T-cell (primary cell): ENCODE data around the gene ULK3. TPM values are rescaled to one million over a fixed set of nuclear protein-coding genes. Genes with fewer than 3 reads are reported as not detected.

Source experiments
- ATAC-seq, 4 experiments: fragments of 200-7000 bp in 3 of 4; fragments of 150-1000 bp in 1 of 4; cut with Tn5 transposase; replicated peaks in 1 of 4; 1 replicate in 3 of 4; 2 replicates in 1 of 4; pipeline ENCODE4 v1.10.0; 2021; ENCODE audit warnings: moderate library complexity in 3 of 4, mild to moderate bottlenecking in 2 of 4, moderate number of reproducible peaks in 1 of 4
- CTCF ChIA-PET, 2 donors: fragments of 300-600 bp; sonication (Branson Sonifier 250); formaldehyde crosslinking; loops; one replicate each; lab custom pipeline; 2022; ENCODE audit warnings: antibody characterized with exemption in 2 of 2; lab: Charles Lee
- POLR2A ChIA-PET, 2 donors: fragments of 300-600 bp; sonication (Branson Sonifier 250); formaldehyde crosslinking; loops; one replicate each; lab custom pipeline; 2022; ENCODE audit warnings: antibody characterized with exemption in 2 of 2; lab: Charles Lee
- DNase-seq, 35 experiments: peaks; one replicate each; pipeline versions ENCODE4 v3.0.0 to v3.0.0-alpha.2; 2013 to 2023
- H3K27ac ChIP-seq: one replicate; pipeline ENCODE4 v1.5.1; 2013; ENCODE audit warnings: low read length
- H3K27me3 ChIP-seq, 2 experiments: replicated peaks in 1 of 2; 1 replicate in 1 of 2; 2 replicates in 1 of 2; pipeline versions ENCODE4 v1.6.1 to v1.7.0; 2013; ENCODE audit warnings: low read length in 1 of 2, mixed read lengths in 1 of 2; ENCODE audit not compliant: control insufficient read depth in 2 of 2, insufficient read depth in 2 of 2; ENCODE audit errors: extremely low read depth in 1 of 2
- H3K36me3 ChIP-seq, 2 donors: 1 replicate in 1 of 2; 2 replicates in 1 of 2; pipeline versions ENCODE4 v1.6.1 to v1.7.0; 2013; ENCODE audit warnings: low read length in 1 of 2; ENCODE audit not compliant: control insufficient read depth in 2 of 2, insufficient read depth in 1 of 2; ENCODE audit errors: extremely low read depth in 1 of 2
- H3K4me1 ChIP-seq, 2 experiments: 1 replicate in 1 of 2; 2 replicates in 1 of 2; pipeline versions ENCODE4 v1.6.1 to v1.7.0; 2013; ENCODE audit warnings: low read length in 2 of 2, mixed read lengths in 1 of 2; ENCODE audit not compliant: insufficient read depth in 2 of 2, control insufficient read depth in 1 of 2; ENCODE audit errors: extremely low read depth in 1 of 2
- H3K4me3 ChIP-seq, 2 donors: 1 replicate in 1 of 2; 2 replicates in 1 of 2; pipeline versions ENCODE4 v1.5.1 to v1.7.0; 2013; ENCODE audit warnings: mild to moderate bottlenecking in 2 of 2, low read length in 1 of 2, moderate library complexity in 1 of 2; ENCODE audit not compliant: control insufficient read depth in 1 of 2; ENCODE audit errors: extremely low read depth in 1 of 2
- H3K9me3 ChIP-seq: 2 replicates; pipeline ENCODE4 v1.7.0; 2013
- H3K27ac Mint-ChIP-seq, 2 donors: one replicate each; pipeline ENCODE4 v1.8.0; 2020 to 2021; ENCODE audit warnings: mild to moderate bottlenecking in 2 of 2, mixed read lengths in 2 of 2
- H3K27me3 Mint-ChIP-seq, 2 donors: one replicate each; pipeline ENCODE4 v1.8.0; 2021 to 2022; ENCODE audit warnings: mixed read lengths in 2 of 2
- H3K36me3 Mint-ChIP-seq: one replicate; pipeline ENCODE4 v1.8.0; 2021; ENCODE audit warnings: mixed read lengths
- H3K4me1 Mint-ChIP-seq, 3 donors: one replicate each; pipeline ENCODE4 v1.8.0; 2020 to 2022; ENCODE audit warnings: mixed read lengths in 3 of 3, mild to moderate bottlenecking in 1 of 3
- H3K4me3 Mint-ChIP-seq, 3 donors: one replicate each; pipeline ENCODE4 v1.8.0; 2020 to 2022; ENCODE audit warnings: mild to moderate bottlenecking in 3 of 3, mixed read lengths in 3 of 3, moderate library complexity in 3 of 3
- H3K9me3 Mint-ChIP-seq, 3 donors: one replicate each; pipeline ENCODE4 v1.8.0; 2020 to 2022; ENCODE audit warnings: mixed read lengths in 3 of 3
- WGBS: methylation state at CpG from one replicate; pipeline ENCODE4 v1.1.5; 2013; ENCODE audit warnings: missing lambda C conversion rate; ENCODE audit not compliant: insufficient coverage; 5-methylcytosine and 5-hydroxymethylcytosine counted together
- total RNA-seq, 35 experiments: library from RNA in 6 of 35; stranded (reverse) in 6 of 35; fragments of 120-200 nt in 1 of 35; gene quantifications; one replicate each; pipeline versions ENCODE4 v1.2.1 to v1.2.4 and lab custom pipeline; 2013 to 2026

Gene ULK3
- total RNA-seq, 5 donors from 2014 or later (not counting 1 experiment from before 2014, with no cell fraction given): 53.4 to 112 (median 101) TPM

DNA sequence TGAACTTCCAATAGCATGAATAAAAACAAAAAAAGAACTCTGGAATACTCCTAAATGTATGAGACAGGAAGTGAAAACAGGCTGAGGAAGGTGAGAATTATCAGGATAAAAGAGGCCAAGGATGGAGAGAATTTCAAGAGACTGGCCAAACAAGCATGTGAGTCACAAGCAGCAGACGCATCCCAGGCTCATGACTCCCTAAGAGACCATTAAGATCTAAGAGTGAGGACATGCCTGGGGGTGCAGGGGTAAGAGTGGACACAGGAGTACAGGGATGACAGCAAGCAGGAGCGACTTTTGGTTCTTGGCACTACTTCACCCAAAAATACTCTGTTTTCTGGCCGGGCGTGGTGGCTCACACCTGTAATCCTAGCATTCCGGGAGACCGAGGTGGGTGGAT lies 23.1 kb upstream of the ULK3 start:
- H3K4me1 ChIP-seq: peaks cover 45 to 76% of the 10 kb centered on the region in 2 experiments

DNA sequence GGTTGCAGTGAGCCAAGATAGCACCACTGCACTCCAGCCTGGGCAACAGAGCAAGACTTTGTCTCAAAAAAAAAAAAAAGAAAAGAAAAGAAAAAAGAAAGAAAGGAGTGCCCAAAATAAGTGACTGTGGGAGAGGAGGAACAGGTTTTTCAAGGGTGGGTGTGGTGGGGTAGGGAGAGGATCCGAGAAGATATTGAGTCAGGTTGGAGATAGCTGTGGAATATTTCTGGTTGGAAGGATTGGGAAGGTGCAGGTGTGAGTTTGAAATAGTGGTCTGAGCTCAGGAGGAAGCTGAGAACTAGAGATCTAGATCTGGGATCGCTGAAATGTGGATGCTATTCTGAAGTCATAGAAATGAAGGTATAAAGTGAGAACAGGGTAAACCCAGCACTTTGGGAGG lies 22.4 kb upstream of the ULK3 start:
- peaks cover 0 to 8% of the 10 kb centered on the region in 2 donors for H3K36me3 ChIP-seq
- ChIA-PET POLR2A (interaction anchor here in 1 of 2 donors (1.0 kb wide), 1 partner anchor 18 kb away, joined by 3 read pairs; no protein-coding TSS in a partner anchor), CTCF (interaction anchor here (0.6 to 1.2 kb wide), 4 partner anchors 9 to 100 kb away, joined by 4 to 10 read pairs (median 4); no protein-coding TSS in a partner anchor)
- H3K9me3 Mint-ChIP-seq: no peaks in the 10 kb centered on the region
- no peaks in the 10 kb centered on the region for H3K27me3 Mint-ChIP-seq
- no peak overlapping the region for H3K27ac ChIP-seq
- H3K27me3 ChIP-seq: no peaks in the 10 kb centered on the region
- H3K36me3 Mint-ChIP-seq: peaks cover 16% of the 10 kb centered on the region
- peak overlapping the region in 1 of 3 donors; percentile 67 for H3K4me3 Mint-ChIP-seq
- H3K4me3 ChIP-seq: no peak overlapping the region
- H3K9me3 ChIP-seq: no peaks in the 10 kb centered on the region
- DNase-seq (no peak), ATAC-seq (no peak)
- peaks cover 70 to 77% (median 73%) of the 10 kb centered on the region in 3 donors for H3K4me1 Mint-ChIP-seq
- peaks cover 37 to 73% of the 10 kb centered on the region in 2 experiments for H3K4me1 ChIP-seq
- 88% methylated on average over 2 of the region's 2 CpGs for WGBS
- H3K27ac Mint-ChIP-seq: peak overlapping the region; percentile 70 to 89

More for the DNA sequence above, 23.1 kb upstream of the ULK3 start:
- ChIA-PET CTCF (interaction anchor here in 1 of 2 donors (0.7 kb wide), 1 partner anchor 101 kb away, joined by 4 read pairs; no protein-coding TSS in a partner anchor), POLR2A (interaction anchor here in 1 of 2 donors (0.7 kb wide), 1 partner anchor 25 kb away, joined by 7 read pairs; no protein-coding TSS in a partner anchor)
- 95% methylated on average over 5 of the region's 6 CpGs for WGBS
- Mint-ChIP-seq H3K36me3 (peaks cover 17% of the 10 kb centered on the region), H3K4me1 (peaks cover 78 to 85% (median 80%) of the 10 kb centered on the region in 3 donors), H3K27ac (peak overlapping the region; percentile 70 to 89), H3K27me3 (no peaks in the 10 kb centered on the region), H3K9me3 (no peaks in the 10 kb centered on the region), H3K4me3 (peak overlapping the region in 2 of 3 donors; percentile 3 to 67)
- H3K27ac ChIP-seq: no peak overlapping the region
- H3K36me3 ChIP-seq: peaks cover 0 to 16% of the 10 kb centered on the region in 2 donors
- no peak overlapping the region for H3K4me3 ChIP-seq
- ATAC-seq (no peak), DNase-seq (no peak)
- H3K27me3 ChIP-seq: no peaks in the 10 kb centered on the region
- no peaks in the 10 kb centered on the region for H3K9me3 ChIP-seq

DNA sequence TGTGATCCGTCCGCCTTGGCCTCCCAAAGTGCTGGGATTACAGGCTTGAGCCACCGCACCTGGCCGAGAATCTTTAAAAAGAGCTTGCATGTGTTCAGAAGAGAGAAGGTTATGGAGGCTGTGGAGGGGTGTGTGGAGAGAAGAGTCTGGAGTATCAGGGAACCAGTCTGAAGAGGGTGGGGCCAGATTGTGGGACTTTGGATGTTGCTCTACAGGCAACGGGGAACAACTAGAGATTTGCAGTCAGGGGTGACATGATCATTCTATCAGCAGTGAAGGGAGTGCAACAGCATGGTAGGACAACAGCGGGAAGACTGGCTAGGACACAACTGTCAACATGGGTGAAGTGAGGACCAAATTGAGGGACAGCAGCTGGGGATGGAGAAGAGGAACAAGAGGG lies 21.3 kb upstream of the ULK3 start:
- DNase-seq (no peak), ATAC-seq (no peak)
- Mint-ChIP-seq H3K9me3 (no peaks in the 10 kb centered on the region), H3K4me1 (peaks cover 66 to 72% (median 67%) of the 10 kb centered on the region in 3 donors), H3K4me3 (peak overlapping the region in 1 of 3 donors; percentile 67), H3K27me3 (no peaks in the 10 kb centered on the region), H3K36me3 (peaks cover 13% of the 10 kb centered on the region), H3K27ac (peak overlapping the region; percentile 70 to 73)
- WGBS: 79% methylated on average over 6 of the region's 6 CpGs
- Histone ChIP-seq H3K27me3 (no peaks in the 10 kb centered on the region), H3K27ac (no peak overlapping the region), H3K9me3 (no peaks in the 10 kb centered on the region), H3K4me3 (no peak overlapping the region), H3K36me3 (peaks cover 0 to 11% of the 10 kb centered on the region in 2 donors), H3K4me1 (peaks cover 33 to 73% of the 10 kb centered on the region in 2 experiments)
- ChIA-PET CTCF (interaction anchor here (1.0 to 1.2 kb wide), 2 partner anchors 7 to 76 kb away, joined by 3 to 10 read pairs; no protein-coding TSS in a partner anchor), POLR2A (interaction anchor here in 1 of 2 donors (0.5 to 0.6 kb wide), 2 partner anchors 13 to 18 kb away, joined by 3 to 5 read pairs; no protein-coding TSS in a partner anchor)

GRCh38 chr15:74863239-74864056 lies 20.5 kb upstream of the ULK3 start:
- POLR2A ChIA-PET: interaction anchor here (0.7 kb wide), 2 partner anchors 7 to 25 kb away, joined by 4 read pairs; no protein-coding TSS in a partner anchor
- Histone ChIP-seq H3K4me1 (peaks cover 33 to 73% of the 10 kb centered on the region in 2 experiments), H3K27me3 (no peaks in the 10 kb centered on the region)

DNA sequence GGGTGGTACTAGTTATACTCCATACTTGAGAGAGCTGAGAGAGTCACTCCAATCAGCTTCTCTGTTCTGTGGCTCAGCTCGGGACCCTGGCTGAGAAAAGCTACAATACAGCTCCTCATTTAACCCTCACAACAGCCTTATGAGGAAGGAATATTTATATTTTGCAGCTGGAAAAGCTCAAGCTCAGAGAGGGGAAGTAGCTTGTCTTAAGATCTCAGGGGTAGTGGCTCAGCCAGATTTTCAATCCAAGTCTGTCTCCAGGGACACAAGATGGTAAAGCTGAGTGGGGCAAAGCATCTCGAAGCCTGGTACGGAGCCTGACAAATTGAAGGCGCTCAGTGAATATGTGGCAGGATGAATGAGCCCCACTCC lies 15.4 kb upstream of the ULK3 start:
- Histone ChIP-seq H3K4me3 (no peak overlapping the region), H3K27ac (peak overlapping the region; percentile 13), H3K36me3 (peaks cover 15 to 34% of the 10 kb centered on the region in 2 donors), H3K4me1 (peaks cover 10 to 50% of the 10 kb centered on the region in 2 experiments), H3K9me3 (no peaks in the 10 kb centered on the region), H3K27me3 (no peaks in the 10 kb centered on the region)
- no CpG with 5 or more reads among the region's 4 CpGs for WGBS
- Mint-ChIP-seq H3K9me3 (no peaks in the 10 kb centered on the region), H3K4me1 (peaks cover 45 to 47% (median 45%) of the 10 kb centered on the region in 3 donors), H3K27ac (peak overlapping the region; percentile 81 to 83), H3K4me3 (peak overlapping the region in 1 of 3 donors; percentile 13), H3K27me3 (no peaks in the 10 kb centered on the region), H3K36me3 (peaks cover 10% of the 10 kb centered on the region)
- ChIA-PET CTCF (interaction anchor here (0.6 to 1.8 kb wide), 7 partner anchors 8 to 89 kb away, joined by 3 to 11 read pairs (median 5); partner anchors contain the start of gene COX5A (in 1 of the 2)), POLR2A (interaction anchor here in 1 of 2 donors (0.6 kb wide), 1 partner anchor 16 kb away, joined by 3 read pairs; no protein-coding TSS in a partner anchor)
- no peak for DNase-seq
- no peak for ATAC-seq

More at GRCh38 chr15:74863239-74864056, 20.5 kb upstream of the ULK3 start:
- H3K27ac Mint-ChIP-seq: peak overlapping the region; percentile 77 to 90
- CTCF ChIA-PET: interaction anchor here in 1 of 2 donors (0.7 to 1.0 kb wide), 2 partner anchors 76 to 163 kb away, joined by 3 read pairs; no protein-coding TSS in a partner anchor
- ATAC-seq (peak; percentile 40 to 69 (median 50)), DNase-seq (no peak)
- peaks cover 17% of the 10 kb centered on the region for H3K36me3 Mint-ChIP-seq
- WGBS: 52% methylated on average over 8 of the region's 11 CpGs
- no peaks in the 10 kb centered on the region for H3K27me3 Mint-ChIP-seq
- H3K36me3 ChIP-seq: peaks cover 0 to 13% of the 10 kb centered on the region in 2 donors
- H3K4me1 Mint-ChIP-seq: peaks cover 66 to 70% (median 67%) of the 10 kb centered on the region in 3 donors
- H3K4me3 Mint-ChIP-seq: peak overlapping the region in 1 of 3 donors; percentile 67
- H3K4me3 ChIP-seq: no peak overlapping the region
- no peaks in the 10 kb centered on the region for H3K9me3 ChIP-seq
- peak overlapping the region; percentile 17 for H3K27ac ChIP-seq
- H3K9me3 Mint-ChIP-seq: no peaks in the 10 kb centered on the region
